Gastroesophageal sphincter (tissue), 4 donors: ENCODE data around the gene FLYWCH2. TPM values are rescaled to one million over a fixed set of nuclear protein-coding genes. Genes with fewer than 3 reads are reported as not detected.

ENCODE experiments used
- ATAC-seq: fragments of 150-250 bp; one replicate; pipeline ENCODE4 v1.9.1; 2016; ENCODE audit warnings: mild to moderate bottlenecking, moderate library complexity
- H3K27ac ChIP-seq, 4 donors: fragments of 200-600 bp; sonication (generic) in 3 of 4; 1 replicate in 3 of 4; 2 replicates in 1 of 4; pipeline ENCODE4 v1.5.1; 2016 to 2019
- H3K27me3 ChIP-seq: fragments of 200-600 bp; sonication (generic); one replicate; pipeline ENCODE4 v1.5.1; 2019
- H3K36me3 ChIP-seq, 2 donors: fragments of 200-600 bp; sonication (generic); one replicate each; pipeline ENCODE4 v1.5.1; 2019; ENCODE audit warnings: control low read depth in 1 of 2
- H3K4me1 ChIP-seq, 3 donors: fragments of 200-600 bp; sonication (generic); 1 replicate in 2 of 3; 2 replicates in 1 of 3; pipeline ENCODE4 v1.5.1; 2016 to 2019; ENCODE audit warnings: control low read depth in 2 of 3
- H3K4me3 ChIP-seq, 2 donors: fragments of 200-600 bp; sonication (generic); one replicate each; pipeline ENCODE4 v1.5.1; 2019; ENCODE audit warnings: mild to moderate bottlenecking in 1 of 2, moderate library complexity in 1 of 2
- H3K9me3 ChIP-seq, 3 donors: fragments of 200-600 bp; sonication (generic); one replicate each; pipeline ENCODE4 v1.5.1; 2017 to 2019; ENCODE audit warnings: control low read depth in 2 of 3
- EP300 ChIP-seq: sonication (generic); formaldehyde crosslinking; IDR thresholded peaks from one replicate; pipeline ENCODE4 v1.6.1; 2017; ENCODE audit warnings: antibody characterized with exemption, mild to moderate bottlenecking
- POLR2A ChIP-seq, 2 donors: fragments of 450-650 bp; IDR thresholded peaks; one replicate each; pipeline ENCODE4 v1.6.1; 2017; ENCODE audit warnings: antibody characterized with exemption in 2 of 2, mild to moderate bottlenecking in 2 of 2, moderate library complexity in 1 of 2
- POLR2AphosphoS5 ChIP-seq: sonication (generic); formaldehyde crosslinking; IDR thresholded peaks from one replicate; pipeline ENCODE4 v1.6.1; 2017; ENCODE audit warnings: antibody characterized with exemption
- WGBS, 2 donors: methylation state at CpG; one replicate each; pipeline ENCODE4 v1.1.5; 2018; ENCODE audit warnings: low coverage in 1 of 2; 5-methylcytosine and 5-hydroxymethylcytosine counted together
- total RNA-seq, 4 donors: library from RNA; depleted of rRNA; stranded (reverse); fragments of >200 nt; gene quantifications; one replicate each; pipeline ENCODE4 v1.1.0, GENCODE V29; 2016
- TF ChIP-seq, protein P1 (sequence below), 4 experiments: fragments of 200-600 bp in 2 of 4; fragments of 450-650 bp in 2 of 4; sonication (generic) in 1 of 4; IDR thresholded peaks; one replicate each; pipeline ENCODE4 v1.5.1; 2017 to 2019; ENCODE audit warnings: antibody characterized with exemption in 4 of 4, mild to moderate bottlenecking in 2 of 4, moderate library complexity in 2 of 4

Gene FLYWCH2
- total RNA-seq, 4 donors from 2014 or later: 21.9 to 69.1 (median 38.8) TPM

DNA sequence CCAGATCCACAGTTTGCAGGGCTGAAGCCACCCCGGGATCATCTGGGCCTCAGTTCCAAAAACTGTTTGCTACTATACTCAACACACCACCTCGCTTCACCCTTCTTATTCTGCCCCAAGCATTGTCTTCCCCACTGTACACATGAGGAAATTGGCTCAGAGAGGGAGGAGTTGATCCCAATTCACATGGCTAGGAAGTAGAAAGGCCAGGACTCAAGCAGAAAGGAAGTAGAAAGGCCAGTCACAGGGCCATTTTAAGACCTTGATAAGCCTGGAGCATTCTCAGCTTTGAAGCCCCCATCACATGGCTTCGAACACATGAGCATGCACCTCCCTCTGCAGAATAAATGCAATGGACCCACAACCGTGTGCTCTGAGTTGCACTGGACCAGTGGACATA lies 17.4 kb upstream of the FLYWCH2 start:
- Histone ChIP-seq H3K36me3 (no peaks in the 10 kb centered on the region), H3K4me3 (no peak overlapping the region), H3K4me1 (peaks cover 0 to 13% (median 0%) of the 10 kb centered on the region in 3 donors), H3K27ac (no peak overlapping the region), H3K27me3 (peaks cover 44% of the 10 kb centered on the region), H3K9me3 (peaks cover 0 to 6% (median 0%) of the 10 kb centered on the region in 3 donors)
- 39 to 100% methylated on average over 1 to 3 of the region's 4 CpGs for WGBS, 2 donors
- ATAC-seq: no peak
- TF ChIP-seq, protein P1, sequence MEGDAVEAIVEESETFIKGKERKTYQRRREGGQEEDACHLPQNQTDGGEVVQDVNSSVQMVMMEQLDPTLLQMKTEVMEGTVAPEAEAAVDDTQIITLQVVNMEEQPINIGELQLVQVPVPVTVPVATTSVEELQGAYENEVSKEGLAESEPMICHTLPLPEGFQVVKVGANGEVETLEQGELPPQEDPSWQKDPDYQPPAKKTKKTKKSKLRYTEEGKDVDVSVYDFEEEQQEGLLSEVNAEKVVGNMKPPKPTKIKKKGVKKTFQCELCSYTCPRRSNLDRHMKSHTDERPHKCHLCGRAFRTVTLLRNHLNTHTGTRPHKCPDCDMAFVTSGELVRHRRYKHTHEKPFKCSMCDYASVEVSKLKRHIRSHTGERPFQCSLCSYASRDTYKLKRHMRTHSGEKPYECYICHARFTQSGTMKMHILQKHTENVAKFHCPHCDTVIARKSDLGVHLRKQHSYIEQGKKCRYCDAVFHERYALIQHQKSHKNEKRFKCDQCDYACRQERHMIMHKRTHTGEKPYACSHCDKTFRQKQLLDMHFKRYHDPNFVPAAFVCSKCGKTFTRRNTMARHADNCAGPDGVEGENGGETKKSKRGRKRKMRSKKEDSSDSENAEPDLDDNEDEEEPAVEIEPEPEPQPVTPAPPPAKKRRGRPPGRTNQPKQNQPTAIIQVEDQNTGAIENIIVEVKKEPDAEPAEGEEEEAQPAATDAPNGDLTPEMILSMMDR (IDR thresholded peaks at IDR 0.05): no peak
- TF ChIP-seq POLR2A (IDR thresholded peaks at IDR 0.05): no peak
- TF ChIP-seq EP300: no peak
- TF ChIP-seq POLR2AphosphoS5: no peak

DNA sequence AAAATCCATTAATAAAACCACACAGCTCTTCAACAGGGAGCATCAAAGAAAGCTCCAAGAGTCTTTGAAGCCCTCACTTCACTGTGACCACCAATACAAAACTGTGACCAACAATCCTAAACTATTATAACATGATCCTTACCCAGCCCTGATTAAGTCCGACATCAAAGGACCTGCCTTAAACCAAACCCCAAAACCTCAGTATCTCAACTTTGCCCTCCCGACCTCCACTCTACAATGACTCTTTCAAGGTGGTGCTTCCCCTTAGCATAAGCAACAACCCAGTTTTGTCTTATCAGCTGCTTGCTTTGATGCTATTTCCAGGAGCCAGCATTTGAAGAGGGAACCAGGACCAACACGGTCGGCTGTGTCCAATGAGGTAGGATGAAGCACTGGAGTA lies 16.6 kb upstream of the FLYWCH2 start:
- Histone ChIP-seq H3K27me3 (peaks cover 37% of the 10 kb centered on the region), H3K27ac (no peak overlapping the region), H3K9me3 (no peaks in the 10 kb centered on the region), H3K36me3 (no peaks in the 10 kb centered on the region), H3K4me1 (peaks cover 0 to 13% (median 0%) of the 10 kb centered on the region in 3 donors), H3K4me3 (no peak overlapping the region)
- ATAC-seq: no peak
- TF ChIP-seq POLR2A (IDR thresholded peaks at IDR 0.05) (no peak), POLR2AphosphoS5 (no peak), EP300 (no peak)
- TF ChIP-seq, protein P1 (IDR thresholded peaks at IDR 0.05): no peak
- WGBS, 2 donors: 83 to 100% methylated on average over 1 of the region's 4 CpGs

DNA sequence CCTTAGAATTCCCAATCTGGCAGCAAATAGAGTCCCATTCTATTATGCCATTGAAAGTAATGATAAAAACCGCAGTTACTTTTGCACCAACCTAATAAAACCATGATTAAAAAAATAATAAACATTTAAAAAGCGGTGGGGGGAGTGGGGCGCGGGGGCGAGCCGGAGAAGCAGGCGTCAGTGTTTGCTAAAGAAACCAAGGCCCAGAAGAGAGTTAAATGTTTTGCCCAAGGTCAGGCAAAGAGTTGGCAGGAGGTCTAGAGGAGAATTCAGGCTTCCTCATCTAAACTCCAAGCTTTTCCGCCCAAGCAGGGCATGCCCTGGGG lies 15.4 kb upstream of the FLYWCH2 start:
- Histone ChIP-seq H3K4me3 (peak overlapping the region; percentile 67 to 69), H3K4me1 (peaks cover 0 to 13% (median 0%) of the 10 kb centered on the region in 3 donors), H3K27me3 (peaks cover 25% of the 10 kb centered on the region), H3K9me3 (no peaks in the 10 kb centered on the region), H3K36me3 (no peaks in the 10 kb centered on the region), H3K27ac (peak overlapping the region; percentile 83 to 96 (median 92))
- WGBS, 2 donors: 22 to 46% methylated on average over 6 to 7 of the region's 8 CpGs
- TF ChIP-seq, protein P1 (IDR thresholded peaks at IDR 0.05): no peak
- TF ChIP-seq POLR2A (IDR thresholded peaks at IDR 0.05) (no peak), POLR2AphosphoS5 (no peak), EP300 (no peak)
- no peak for ATAC-seq

DNA sequence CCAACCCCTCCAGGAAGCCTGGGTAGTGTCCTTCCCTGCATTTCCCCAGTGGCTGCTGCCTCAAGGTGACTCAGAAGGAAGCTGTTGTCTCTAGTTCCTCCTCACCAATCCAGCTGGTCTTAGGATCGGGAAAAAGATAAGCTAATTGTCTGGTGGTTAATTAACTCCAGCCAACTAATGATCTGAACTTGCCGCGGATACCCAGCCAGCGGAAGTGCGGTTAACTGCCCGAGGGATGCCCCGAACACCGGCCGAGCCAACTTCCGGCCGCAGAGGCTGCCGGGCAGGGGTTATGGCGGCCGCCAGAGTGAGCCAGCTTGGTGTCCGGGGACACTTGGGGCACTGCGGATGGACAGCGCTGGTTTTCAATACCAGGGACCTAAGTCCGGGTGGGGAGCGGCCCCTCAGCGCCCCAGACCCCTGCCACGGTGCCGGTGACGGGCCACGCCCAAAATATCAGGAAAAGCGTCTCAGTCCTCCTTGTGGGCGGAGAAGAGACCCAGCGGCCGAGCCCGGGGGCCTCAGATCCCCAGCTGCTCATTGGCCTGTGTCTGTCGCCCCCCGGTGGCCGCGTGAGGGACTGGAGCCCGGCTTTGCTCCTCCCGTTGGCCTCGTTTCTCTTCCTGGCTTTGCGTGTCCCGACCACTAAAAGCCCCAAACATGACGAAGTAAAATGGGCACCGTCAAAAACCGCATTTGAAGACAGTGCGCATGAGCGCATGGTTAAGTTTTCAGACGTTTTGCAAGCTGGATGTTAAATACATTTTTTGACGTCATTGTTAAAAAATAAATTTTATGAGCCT lies 14.8 kb upstream of the FLYWCH2 start:
- peak overlapping the region; percentile 67 to 69 for H3K4me3 ChIP-seq
- ATAC-seq: peak; percentile 99
- H3K27ac ChIP-seq: peak overlapping the region; percentile 83 to 96 (median 92)
- WGBS, 2 donors: 1 to 3% methylated on average over 13 to 20 of the region's 45 CpGs
- peaks cover 20% of the 10 kb centered on the region for H3K27me3 ChIP-seq
- peaks cover 0 to 13% (median 0%) of the 10 kb centered on the region in 3 donors for H3K4me1 ChIP-seq
- TF ChIP-seq POLR2AphosphoS5 (peak; percentile 47), POLR2A (IDR thresholded peaks at IDR 0.05) (peak in 1 of 2 donors; percentile 56), EP300 (no peak)
- TF ChIP-seq, protein P1 (IDR thresholded peaks at IDR 0.05): peak in 3 of 4 experiments; percentile 94 to 99 (median 97)
- H3K36me3 ChIP-seq: no peaks in the 10 kb centered on the region
- H3K9me3 ChIP-seq: no peaks in the 10 kb centered on the region

DNA sequence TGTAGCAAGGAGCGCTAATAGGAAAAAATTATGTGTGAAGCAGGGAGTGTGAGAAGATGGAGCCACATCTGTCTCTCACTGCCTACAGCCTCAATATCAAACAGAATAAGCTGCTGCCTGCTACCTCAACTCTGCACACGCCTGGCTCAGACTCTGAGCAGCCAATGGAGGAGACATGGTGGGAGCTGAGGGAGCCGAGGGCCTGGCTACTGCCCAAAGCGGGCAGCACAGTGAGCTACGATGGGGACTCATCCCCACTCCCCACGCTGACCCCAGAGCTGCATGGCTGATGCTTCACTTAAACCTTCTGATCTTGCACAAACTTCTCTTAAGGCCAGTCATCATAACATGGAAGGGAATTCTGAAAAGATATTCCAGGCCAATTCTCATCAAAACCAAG lies 11.1 kb upstream of the FLYWCH2 start:
- H3K9me3 ChIP-seq: no peaks in the 10 kb centered on the region
- no peak for ATAC-seq
- TF ChIP-seq POLR2AphosphoS5 (no peak), POLR2A (IDR thresholded peaks at IDR 0.05) (no peak)
- peaks cover 3% of the 10 kb centered on the region for H3K27me3 ChIP-seq
- H3K36me3 ChIP-seq: no peaks in the 10 kb centered on the region
- no peak overlapping the region for H3K4me3 ChIP-seq
- H3K4me1 ChIP-seq: peaks cover 0 to 21% (median 4%) of the 10 kb centered on the region in 3 donors
- 72 to 74% methylated on average over 3 to 6 of the region's 6 CpGs for WGBS, 2 donors
- no peak overlapping the region for H3K27ac ChIP-seq
